Adrenal gland (tissue), 12 donors: ENCODE results near the gene SLC2A6. TPM values are rescaled to one million over a fixed set of nuclear protein-coding genes. Genes with fewer than 3 reads are reported as not detected.

Experiments used
- DNase-seq, 7 donors: peaks; one replicate each; pipeline ENCODE4 v3.0.0-alpha.2; 2019 to 2020
- H3K27ac ChIP-seq, 5 donors: fragments of 200-600 bp; sonication (generic) in 4 of 5; 1 replicate in 3 of 5; 2 replicates in 2 of 5; pipeline versions ENCODE4 v1.5.1 to v1.8.0; 2016 to 2020; ENCODE audit warnings: mild to moderate bottlenecking in 1 of 5
- H3K27me3 ChIP-seq: fragments of 200-600 bp; 2 replicates; pipeline ENCODE4 v1.8.0; 2021
- H3K36me3 ChIP-seq, 2 donors: fragments of 200-600 bp; replicated peaks in 1 of 2; 1 replicate in 1 of 2; 2 replicates in 1 of 2; pipeline versions ENCODE4 v1.5.1 to v1.8.0; 2018 to 2022
- H3K4me1 ChIP-seq, 2 donors: fragments of 200-600 bp; replicated peaks in 1 of 2; 1 replicate in 1 of 2; 2 replicates in 1 of 2; pipeline versions ENCODE4 v1.5.1 to v1.8.0; 2018 to 2021
- H3K4me3 ChIP-seq, 4 donors: fragments of 200-600 bp; sonication (generic) in 3 of 4; one replicate each; pipeline ENCODE4 v1.5.1; 2016 to 2018
- H3K9me3 ChIP-seq, 3 donors: fragments of 200-600 bp; sonication (generic) in 1 of 3; replicated peaks in 1 of 3; 1 replicate in 2 of 3; 2 replicates in 1 of 3; pipeline versions ENCODE4 v1.5.1 to v1.8.0; 2016 to 2021
- POLR2A ChIP-seq, 2 donors: fragments of 450-650 bp; IDR thresholded peaks; one replicate each; pipeline ENCODE4 v1.6.1; 2017; ENCODE audit warnings: antibody characterized with exemption in 2 of 2, mild to moderate bottlenecking in 2 of 2, moderate library complexity in 1 of 2
- WGBS, 4 donors: extraction: QIAGEN DNeasy Blood & Tissue Kit in 2 of 4; methylation state at CpG; one replicate each; pipeline versions ENCODE4 v1.1.5 to v1.1.7; 2013 to 2017; 5-methylcytosine and 5-hydroxymethylcytosine counted together
- intact Hi-C, 2 donors: fragments of 100-400 bp; cut with DNase I; formaldehyde crosslinking; loops; one replicate each; pipeline versions ENCODE4 v1.14.1 to v1.15.0; 2022 to 2023
- polyA plus RNA-seq, 3 donors: library from polyadenylated mRNA; stranded (reverse); fragments of 200-250 nt in 2 of 3; fragments of 350-450 nt in 1 of 3; fragmentation: Illumina TruSeq in 1 of 3; extraction: RNeasy Lipid Tissue Mini Kit (QIAGEN cat#74804) in 1 of 3; gene quantifications; one replicate each; pipeline ENCODE4 v1.2.3, GENCODE V29; 2013 to 2014
- total RNA-seq, 9 donors: library from RNA; depleted of rRNA in 4 of 9; stranded (reverse); fragments of >200 nt in 4 of 9; fragments of 120-200 nt in 1 of 9; fragmentation: NEBNext Ultra II Directional in 1 of 9; extraction: Animal tissue kit (Norgen Biotek cat#: 25700) in 1 of 9; gene quantifications; one replicate each; pipeline versions ENCODE4 v1.1.0 to v1.2.4, GENCODE V29; 2013 to 2023
- TF ChIP-seq, protein P1 (sequence below), 6 experiments: fragments of 450-650 bp in 4 of 6; fragments of 200-600 bp in 2 of 6; sonication (generic) in 1 of 6; IDR thresholded peaks; 1 replicate in 5 of 6; 2 replicates in 1 of 6; pipeline versions ENCODE4 v1.5.1 to v1.8.0; 2016 to 2021; ENCODE audit warnings: antibody characterized with exemption in 6 of 6, mild to moderate bottlenecking in 2 of 6, moderate library complexity in 1 of 6
- donor health status: healthy with polysubstance abuse.
- donor health status: Bipolar disorder and iron deficiency.
- donor health status: DM: yes; HTN: yes; CAD: no.
- donor health status: DM: no; HTN: no; CAD: no.
- donor health status: DM: no; HTN: no; CAD: no.
- donor health status: DM: yes; HTN: yes; CAD: no.

SLC2A6 gene
- total and polyA plus RNA-seq, 12 donors = 1.4 to 79.1 (median 5.8) TPM

- Histone ChIP-seq H3K27me3 (no peaks in the 10 kb centered on the region), H3K9me3 (peaks cover 0 to 11% (median 0%) of the 10 kb centered on the region in 3 donors), H3K27ac (no peak overlapping the region), H3K4me3 (no peak overlapping the region), H3K36me3 (no peaks in the 10 kb centered on the region), H3K4me1 (peaks cover 9 to 14% of the 10 kb centered on the region in 2 donors)
- intact Hi-C loops = no loop called here
- WGBS, 4 donors = 93 to 98% (median 95%) methylated on average over 1 of the region's 1 CpG
- DNase-seq = no peak
- TF ChIP-seq POLR2A (IDR thresholded peaks at IDR 0.05) = no peak
- TF ChIP-seq, protein P1, sequence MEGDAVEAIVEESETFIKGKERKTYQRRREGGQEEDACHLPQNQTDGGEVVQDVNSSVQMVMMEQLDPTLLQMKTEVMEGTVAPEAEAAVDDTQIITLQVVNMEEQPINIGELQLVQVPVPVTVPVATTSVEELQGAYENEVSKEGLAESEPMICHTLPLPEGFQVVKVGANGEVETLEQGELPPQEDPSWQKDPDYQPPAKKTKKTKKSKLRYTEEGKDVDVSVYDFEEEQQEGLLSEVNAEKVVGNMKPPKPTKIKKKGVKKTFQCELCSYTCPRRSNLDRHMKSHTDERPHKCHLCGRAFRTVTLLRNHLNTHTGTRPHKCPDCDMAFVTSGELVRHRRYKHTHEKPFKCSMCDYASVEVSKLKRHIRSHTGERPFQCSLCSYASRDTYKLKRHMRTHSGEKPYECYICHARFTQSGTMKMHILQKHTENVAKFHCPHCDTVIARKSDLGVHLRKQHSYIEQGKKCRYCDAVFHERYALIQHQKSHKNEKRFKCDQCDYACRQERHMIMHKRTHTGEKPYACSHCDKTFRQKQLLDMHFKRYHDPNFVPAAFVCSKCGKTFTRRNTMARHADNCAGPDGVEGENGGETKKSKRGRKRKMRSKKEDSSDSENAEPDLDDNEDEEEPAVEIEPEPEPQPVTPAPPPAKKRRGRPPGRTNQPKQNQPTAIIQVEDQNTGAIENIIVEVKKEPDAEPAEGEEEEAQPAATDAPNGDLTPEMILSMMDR (IDR thresholded peaks at IDR 0.05) = no peak
Observed at GRCh38 chr9:133502112-133502511, 23.2 kb upstream of the SLC2A6 start.

GRCh38 chr9:133499892-133500270 lies 21.0 kb upstream of the SLC2A6 start:
- TF ChIP-seq, protein P1 (IDR thresholded peaks at IDR 0.05) = no peak
- TF ChIP-seq POLR2A (IDR thresholded peaks at IDR 0.05) = no peak
- H3K4me3 ChIP-seq = no peak overlapping the region
- no peaks in the 10 kb centered on the region for H3K27me3 ChIP-seq
- intact Hi-C loops = no loop called here
- WGBS, 4 donors = 59 to 83% (median 80%) methylated on average over 2 to 12 of the region's 12 CpGs
- peak overlapping the region in 3 of 5 donors; percentile 44 to 80 (median 51) for H3K27ac ChIP-seq
- DNase-seq = no peak
- peaks cover 0 to 11% (median 0%) of the 10 kb centered on the region in 3 donors for H3K9me3 ChIP-seq
- H3K4me1 ChIP-seq = no peaks in the 10 kb centered on the region
- H3K36me3 ChIP-seq = no peaks in the 10 kb centered on the region

DNA sequence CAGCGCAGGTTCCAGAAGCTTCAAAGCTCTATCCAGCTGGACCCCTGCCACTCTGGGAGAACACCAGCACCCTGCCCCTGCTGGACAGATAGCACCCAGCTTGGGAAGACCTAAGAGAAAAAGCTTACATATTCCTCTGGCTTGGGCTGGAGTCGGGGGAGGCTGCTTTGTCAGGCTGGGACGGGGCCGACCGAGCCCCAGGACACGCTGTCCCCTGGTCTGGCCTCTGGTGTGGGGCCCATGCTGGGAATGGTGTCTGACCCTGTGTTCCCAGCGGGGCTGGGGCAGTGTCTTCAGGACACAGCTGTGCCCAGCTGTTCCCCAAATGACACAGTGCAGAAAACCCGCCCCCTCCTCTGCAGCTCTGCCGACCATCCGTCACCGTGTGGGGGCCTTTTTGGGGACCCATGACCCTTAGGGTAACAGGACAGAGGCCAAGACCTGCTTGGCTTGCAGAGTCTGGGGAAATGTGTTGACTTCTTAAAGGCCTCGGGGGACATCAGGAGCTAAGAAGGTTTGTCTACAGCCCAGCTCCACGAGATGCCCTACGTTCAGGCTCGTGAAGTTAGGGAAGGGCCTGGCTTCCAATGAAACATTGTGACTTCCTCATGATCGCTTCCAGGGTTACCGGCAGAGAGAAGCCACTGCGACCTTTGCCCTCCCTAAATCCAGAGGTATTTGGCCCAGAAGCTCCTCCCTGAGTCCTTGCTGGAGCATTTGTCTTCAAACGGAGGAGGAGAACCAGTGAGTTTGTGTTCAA lies 20.4 kb upstream of the SLC2A6 start:
- DNase-seq = peak in 4 of 7 donors; percentile 19 to 76 (median 48)
- H3K4me3 ChIP-seq = no peak overlapping the region
- intact Hi-C loops = no loop called here
- H3K4me1 ChIP-seq = no peaks in the 10 kb centered on the region
- 70 to 74% (median 73%) methylated on average over 11 to 19 of the region's 19 CpGs for WGBS, 4 donors
- TF ChIP-seq, protein P1 (IDR thresholded peaks at IDR 0.05) = peak in 1 of 6 experiments; percentile 13
- TF ChIP-seq POLR2A (IDR thresholded peaks at IDR 0.05) = no peak
- H3K27me3 ChIP-seq = no peaks in the 10 kb centered on the region
- H3K27ac ChIP-seq = peak overlapping the region in 3 of 5 donors; percentile 44 to 80 (median 51)
- H3K36me3 ChIP-seq = no peaks in the 10 kb centered on the region
- H3K9me3 ChIP-seq = peaks cover 0 to 11% (median 0%) of the 10 kb centered on the region in 3 donors

DNA sequence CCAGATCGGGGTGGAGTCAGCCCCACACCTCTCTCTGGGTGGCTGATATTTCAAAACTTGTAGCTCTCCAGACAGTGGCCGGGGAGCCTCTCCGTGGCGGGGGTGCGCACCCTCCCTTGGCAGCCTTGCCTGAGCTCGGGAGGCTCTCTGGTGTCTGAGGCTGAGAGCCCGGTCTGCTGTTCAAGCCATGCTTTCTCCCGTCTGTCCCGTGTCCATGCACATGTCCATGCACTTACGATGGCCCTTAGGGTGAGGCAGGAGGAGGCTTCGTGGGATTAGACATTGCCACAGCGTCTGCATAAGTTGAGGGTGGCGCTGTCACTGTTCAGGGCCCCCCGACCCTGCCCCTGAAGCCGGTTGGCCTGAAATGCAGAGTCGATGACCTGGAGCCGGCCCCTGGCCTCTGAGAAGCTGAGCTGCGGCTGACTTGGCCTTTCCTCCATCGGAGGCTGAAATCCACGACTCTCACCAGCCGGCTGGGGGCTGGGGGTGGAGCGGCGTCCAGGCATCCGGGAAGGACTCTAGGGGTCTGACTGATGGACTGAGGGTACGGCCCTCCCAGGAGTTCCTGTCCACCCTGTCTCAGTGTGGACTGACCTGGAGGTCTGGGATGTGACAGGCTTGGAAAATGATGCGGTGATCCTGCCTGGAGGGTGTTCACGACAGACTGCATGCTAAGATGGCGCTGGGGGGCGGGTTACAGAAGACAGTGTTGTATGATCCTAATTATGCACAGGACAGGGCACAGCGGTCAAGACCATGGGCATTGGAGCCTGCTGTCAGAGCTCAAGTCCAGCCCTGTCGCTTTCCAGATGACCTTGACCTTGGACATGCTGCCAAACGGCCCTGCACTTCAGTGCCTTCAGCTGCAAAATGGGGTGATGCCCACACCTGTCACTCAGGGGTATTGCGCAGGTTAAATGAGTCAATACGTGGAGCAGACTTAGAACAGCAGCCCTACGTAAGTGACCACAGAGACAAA lies 18.3 kb upstream of the SLC2A6 start:
- Histone ChIP-seq H3K36me3 (no peaks in the 10 kb centered on the region), H3K4me1 (no peaks in the 10 kb centered on the region), H3K27ac (peak overlapping the region in 1 of 5 donors; percentile 63), H3K4me3 (no peak overlapping the region), H3K9me3 (peaks cover 0 to 4% (median 0%) of the 10 kb centered on the region in 3 donors), H3K27me3 (no peaks in the 10 kb centered on the region)
- intact Hi-C loops = no loop called here
- WGBS, 4 donors = 64 to 70% (median 66%) methylated on average over 17 to 35 of the region's 35 CpGs
- no peak for DNase-seq
- TF ChIP-seq POLR2A (IDR thresholded peaks at IDR 0.05) = no peak
- TF ChIP-seq, protein P1 (IDR thresholded peaks at IDR 0.05) = no peak
